ENCODE measurements around the gene NFASC.

Gene NFASC

DNA sequence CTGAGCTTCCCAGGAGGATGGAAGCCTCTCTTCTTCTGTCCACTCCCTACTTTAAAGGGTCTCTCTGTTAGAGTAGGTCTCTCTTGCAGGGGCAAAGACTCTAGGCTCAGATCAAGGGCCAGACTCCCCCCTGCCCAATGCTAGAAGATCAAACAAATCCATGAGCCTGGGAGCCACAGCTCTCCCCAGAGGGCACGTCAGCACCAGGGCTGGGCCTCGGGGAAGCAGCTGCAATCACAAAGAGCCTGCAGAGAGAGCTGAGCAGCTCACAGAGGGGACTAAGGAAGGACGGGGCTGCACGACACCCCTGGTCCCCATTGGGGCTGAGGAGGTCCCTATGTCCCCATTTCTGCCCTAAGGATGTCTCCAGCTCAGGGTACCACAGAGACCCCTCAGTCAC, 176.2 kb downstream of the NFASC start:
- H3K36me3 ChIP-seq (ENCODE audit: control insufficient read depth, insufficient read depth, low read length), result no peaks in the 10 kb centered on the region
- H3K4me3 ChIP-seq (replicated peaks; ENCODE audit: low read depth, low read length), result no peak overlapping the region
- no peak for TF ChIP-seq CTCF (IDR thresholded peaks at IDR 0.05; ENCODE audit: insufficient read depth, low read length, poor library complexity, severe bottlenecking)
- peaks cover 2% of the 10 kb centered on the region for H3K27me3 ChIP-seq (replicated peaks; ENCODE audit: control insufficient read depth, insufficient read depth, low read length)
- no peak for DNase-seq (ENCODE audit: extremely low read depth, insufficient read length)

DNA sequence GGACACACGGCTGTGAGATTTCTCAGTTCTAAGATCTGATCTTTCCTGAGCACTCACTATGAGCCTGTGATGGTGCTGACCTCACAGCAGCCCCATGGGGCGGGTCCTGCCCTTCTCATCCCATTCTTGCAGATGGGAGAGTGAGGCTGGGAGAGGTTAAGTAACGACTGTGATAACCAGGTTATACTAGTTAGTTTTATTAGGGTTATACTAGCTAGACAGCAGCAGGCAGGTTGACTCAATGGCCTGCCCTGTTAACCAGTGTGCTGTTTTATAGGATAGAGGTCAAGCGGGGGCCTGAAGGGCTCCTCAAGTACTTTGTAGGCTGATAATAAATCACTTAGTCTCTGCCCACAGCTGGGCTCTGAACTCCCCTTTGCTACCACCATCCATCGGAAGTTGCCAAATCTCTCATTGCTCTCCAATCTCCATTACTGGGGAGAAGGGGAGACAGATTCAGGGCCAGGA, 177.1 kb downstream of the NFASC start:
- TF ChIP-seq CTCF (IDR thresholded peaks at IDR 0.05; ENCODE audit: insufficient read depth, low read length, poor library complexity, severe bottlenecking), result no peak
- no peaks in the 10 kb centered on the region for H3K36me3 ChIP-seq (ENCODE audit: control insufficient read depth, insufficient read depth, low read length)
- H3K4me3 ChIP-seq (replicated peaks; ENCODE audit: low read depth, low read length), result no peak overlapping the region
- H3K27me3 ChIP-seq (replicated peaks; ENCODE audit: control insufficient read depth, insufficient read depth, low read length), result peaks cover 2% of the 10 kb centered on the region
- DNase-seq (ENCODE audit: extremely low read depth, insufficient read length), result no peak

DNA sequence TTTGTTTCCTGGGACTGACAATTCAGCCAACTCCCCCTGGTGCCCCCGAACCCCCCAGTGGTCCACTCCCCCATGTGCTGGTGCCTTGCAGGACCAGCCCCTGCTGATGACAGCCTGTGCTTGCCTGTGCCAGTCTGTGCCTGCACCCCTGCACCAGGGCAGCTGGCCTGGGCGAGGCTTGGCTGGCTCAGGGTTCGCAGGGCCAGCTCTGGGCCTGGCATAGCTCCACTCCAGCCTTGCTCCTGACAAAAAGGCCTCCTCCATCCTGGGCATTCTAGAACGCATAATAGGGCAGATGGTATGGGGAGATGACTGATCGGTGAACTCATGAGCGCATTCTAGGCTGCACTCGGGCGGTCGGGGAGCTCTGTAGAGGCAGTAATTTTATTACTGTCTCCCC, 177.7 kb downstream of the NFASC start:
- H3K36me3 ChIP-seq (ENCODE audit: control insufficient read depth, insufficient read depth, low read length), result no peaks in the 10 kb centered on the region
- no peak overlapping the region for H3K4me3 ChIP-seq (replicated peaks; ENCODE audit: low read depth, low read length)
- H3K27me3 ChIP-seq (replicated peaks; ENCODE audit: control insufficient read depth, insufficient read depth, low read length), result peaks cover 2% of the 10 kb centered on the region
- no peak for DNase-seq (ENCODE audit: extremely low read depth, insufficient read length)
- TF ChIP-seq CTCF (IDR thresholded peaks at IDR 0.05; ENCODE audit: insufficient read depth, low read length, poor library complexity, severe bottlenecking), result no peak

- TF ChIP-seq CTCF (IDR thresholded peaks at IDR 0.05; ENCODE audit: insufficient read depth, low read length, poor library complexity, severe bottlenecking), result no peak
- Histone ChIP-seq H3K4me3 (replicated peaks; ENCODE audit: low read depth, low read length) (no peak overlapping the region), H3K27me3 (replicated peaks; ENCODE audit: control insufficient read depth, insufficient read depth, low read length) (peaks cover 2% of the 10 kb centered on the region), H3K36me3 (ENCODE audit: control insufficient read depth, insufficient read depth, low read length) (no peaks in the 10 kb centered on the region)
- no peak for DNase-seq (ENCODE audit: extremely low read depth, insufficient read length)
Observed at GRCh38 chr1:205049479-205049878, 178.8 kb downstream of the NFASC start.

DNA sequence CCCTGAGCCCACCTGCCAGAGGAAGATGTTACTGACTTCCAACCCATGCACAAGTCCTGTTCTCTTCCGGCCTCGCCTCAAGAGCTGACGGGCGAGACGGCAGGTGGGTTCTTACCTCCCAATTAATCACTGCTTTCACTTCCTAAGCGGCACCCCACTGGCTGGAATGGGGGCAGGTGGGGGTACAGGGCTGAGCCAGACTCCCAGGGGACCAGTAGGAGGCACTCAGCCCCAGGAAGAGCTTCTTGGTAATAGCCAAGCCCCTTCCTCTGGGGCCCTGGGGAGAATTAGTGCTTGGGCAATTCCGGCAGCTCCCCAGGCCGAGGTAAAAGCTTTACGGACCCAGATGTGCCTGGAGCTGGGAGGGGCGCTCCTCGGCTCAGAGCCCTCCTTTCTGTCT, 182.0 kb downstream of the NFASC start:
- H3K4me3 ChIP-seq (replicated peaks; ENCODE audit: low read depth, low read length), result no peak overlapping the region
- no peak for DNase-seq (ENCODE audit: extremely low read depth, insufficient read length)
- no peaks in the 10 kb centered on the region for H3K36me3 ChIP-seq (ENCODE audit: control insufficient read depth, insufficient read depth, low read length)
- no peak for TF ChIP-seq CTCF (IDR thresholded peaks at IDR 0.05; ENCODE audit: insufficient read depth, low read length, poor library complexity, severe bottlenecking)
- no peaks in the 10 kb centered on the region; the same call in none of the 2 replicates for H3K27me3 ChIP-seq (replicated peaks; ENCODE audit: control insufficient read depth, insufficient read depth, low read length)

DNA sequence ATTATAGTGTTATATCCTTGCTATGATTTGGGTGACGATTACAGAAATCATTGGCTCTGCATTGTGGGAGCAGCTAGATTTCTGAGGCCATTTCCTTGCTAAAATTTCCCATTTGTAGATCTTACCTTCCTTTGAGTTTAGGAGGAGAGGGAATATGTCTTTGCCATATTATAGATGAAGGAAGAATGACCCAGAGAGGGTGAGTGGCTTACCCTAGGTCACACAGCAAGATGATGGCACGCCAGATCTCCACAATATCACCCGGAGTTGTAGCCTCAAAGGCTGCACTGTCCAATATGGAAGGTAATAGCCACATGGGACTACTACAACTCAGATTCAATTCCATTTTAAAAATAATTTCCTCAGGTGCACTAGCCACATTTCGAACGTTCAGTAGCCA, 182.6 kb downstream of the NFASC start:
- Histone ChIP-seq H3K27me3 (replicated peaks; ENCODE audit: control insufficient read depth, insufficient read depth, low read length) (no peaks in the 10 kb centered on the region; the same call in none of the 2 replicates), H3K4me3 (replicated peaks; ENCODE audit: low read depth, low read length) (no peak overlapping the region), H3K36me3 (ENCODE audit: control insufficient read depth, insufficient read depth, low read length) (no peaks in the 10 kb centered on the region)
- TF ChIP-seq CTCF (IDR thresholded peaks at IDR 0.05; ENCODE audit: insufficient read depth, low read length, poor library complexity, severe bottlenecking), result no peak
- DNase-seq (ENCODE audit: extremely low read depth, insufficient read length), result no peak
